Activated gamma-delta T cell (primary cell): ENCODE results near the gene CACNA1F.

ENCODE experiments used
- DNase-seq: peaks from one replicate; lab custom pipeline; 2025; lab: John Stamatoyannopoulos, UW

CACNA1F gene

DNA sequence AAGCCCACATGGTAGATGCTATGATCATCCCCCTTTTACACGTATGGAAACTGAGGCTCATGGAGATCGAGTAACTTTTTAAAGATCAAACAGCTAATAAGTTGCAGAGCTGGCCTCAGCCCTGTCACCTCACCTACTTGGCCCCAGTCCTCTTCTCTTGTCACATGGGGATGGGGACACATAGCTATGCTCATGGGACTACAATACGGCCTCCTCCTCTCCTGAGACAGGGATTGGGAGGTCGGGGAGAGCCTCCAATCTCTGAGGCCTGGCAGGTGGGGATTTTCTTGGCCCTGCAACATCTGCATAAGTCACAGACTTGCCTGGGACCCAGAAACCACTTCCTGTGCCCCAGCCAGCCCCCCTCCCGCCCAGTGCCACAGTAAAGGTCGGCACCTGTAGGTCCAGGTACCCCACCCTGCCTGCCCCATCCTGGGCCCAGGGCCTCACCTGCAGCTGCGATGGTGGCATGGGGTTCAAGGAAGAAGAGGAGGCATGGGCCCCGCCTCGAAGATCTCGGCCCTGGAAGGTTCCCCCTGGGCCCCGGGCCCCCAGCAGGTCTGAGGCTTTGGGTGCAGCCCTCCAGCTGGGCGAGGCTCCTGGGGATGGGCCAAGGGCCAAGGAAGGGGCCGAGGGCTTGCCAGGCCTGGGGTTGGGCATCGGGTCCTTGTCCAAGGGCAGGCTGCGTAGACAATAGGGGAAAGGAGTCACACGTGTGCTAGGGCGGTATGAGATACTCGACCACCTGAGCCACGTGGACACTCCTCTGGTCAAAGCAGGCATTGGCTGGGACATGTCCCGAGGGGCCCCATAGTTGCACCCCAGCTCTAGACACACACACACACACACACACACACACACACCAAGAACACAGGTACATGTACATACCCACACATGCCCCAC is 25.0 kb upstream of the CACNA1F start:
- DNase-seq: no peak

DNA sequence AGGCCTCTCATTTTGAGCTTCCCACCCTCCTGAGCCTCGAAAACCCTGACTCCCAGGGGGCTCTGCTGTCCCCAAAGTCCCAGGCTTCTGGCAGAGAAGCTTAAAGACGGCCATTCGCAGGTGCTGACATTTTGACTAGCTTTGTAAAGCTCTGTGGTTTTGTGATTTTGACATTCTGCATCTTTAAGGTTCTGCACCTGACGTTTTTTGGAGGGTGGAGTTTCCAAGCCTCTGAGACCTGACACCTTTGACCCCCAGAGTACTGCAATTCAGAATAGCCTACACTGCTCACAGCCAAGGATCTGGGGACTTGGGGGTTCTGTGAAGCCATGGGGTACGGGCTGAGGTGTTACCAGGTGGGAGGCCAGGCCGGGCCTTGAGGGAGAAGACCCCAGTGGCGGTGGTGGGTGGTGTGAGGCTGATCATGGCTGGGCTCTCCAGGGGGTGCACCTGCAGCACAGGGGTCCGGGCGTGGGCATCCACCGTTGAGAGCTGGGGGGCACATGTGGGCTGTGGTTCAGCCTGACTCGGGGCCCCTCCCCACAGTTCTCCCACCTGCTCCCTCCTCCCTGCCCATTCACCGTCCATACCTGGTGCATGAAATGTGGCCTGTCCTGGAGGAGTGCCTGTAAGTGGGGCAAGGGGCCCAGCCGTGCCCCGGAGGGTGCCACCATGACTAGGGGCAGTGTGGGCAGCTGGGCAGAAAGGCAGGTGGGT is 24.1 kb upstream of the CACNA1F start:
- no peak for DNase-seq

DNA sequence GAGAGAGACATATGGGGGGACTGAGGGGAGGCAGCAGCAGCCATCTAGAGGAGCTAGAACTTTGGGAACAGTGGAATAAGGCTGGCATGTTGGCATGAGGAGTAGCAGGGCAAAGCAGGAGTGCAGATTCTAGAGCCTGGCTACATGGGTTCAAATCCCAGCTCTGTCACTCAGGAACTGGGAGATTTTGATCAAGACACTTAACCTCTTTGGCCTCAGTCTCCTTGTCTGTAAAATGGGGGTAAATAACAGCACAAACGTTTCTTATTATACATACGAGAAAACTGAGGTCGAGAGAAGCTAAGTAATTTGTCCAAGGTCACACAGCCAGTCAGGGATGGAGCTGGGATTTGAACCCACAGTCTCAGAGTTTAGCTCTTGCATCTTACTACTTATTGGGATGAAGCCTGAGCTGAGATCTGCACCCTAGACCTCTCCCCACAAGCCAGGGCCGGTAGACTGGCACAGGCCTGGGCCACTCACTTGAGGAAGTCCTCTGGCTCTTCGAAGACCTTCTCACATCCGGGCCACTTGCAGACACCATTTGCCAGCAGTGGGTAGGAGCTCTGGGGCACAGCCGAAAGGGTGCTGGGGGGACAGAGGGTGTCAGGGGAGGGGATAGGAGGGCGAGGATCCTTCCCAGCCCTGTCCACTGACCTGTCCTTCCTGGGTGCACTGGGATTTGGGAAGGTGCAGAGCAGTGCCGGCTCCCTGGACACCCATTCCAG is 23.3 kb upstream of the CACNA1F start:
- no peak for DNase-seq

DNA sequence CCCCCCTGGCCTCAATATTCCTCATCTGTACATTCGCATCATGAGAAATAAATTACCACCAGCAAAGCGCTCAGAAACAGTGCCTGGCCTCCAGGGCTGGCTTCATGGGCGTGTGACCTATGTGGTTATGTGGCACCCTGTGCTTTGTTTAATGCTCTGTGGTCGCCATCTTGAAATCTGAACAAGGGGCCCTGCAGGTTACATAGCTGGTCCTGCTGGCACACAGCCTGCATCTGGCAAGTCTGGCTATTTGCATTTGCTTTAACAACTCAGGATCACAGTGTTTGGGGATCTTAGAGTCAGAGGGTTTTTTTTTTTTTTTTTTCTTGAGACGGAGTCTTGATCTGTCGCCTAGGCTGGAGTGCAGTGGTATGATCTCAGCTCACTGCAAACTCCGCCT is 21.5 kb upstream of the CACNA1F start:
- DNase-seq: no peak

DNA sequence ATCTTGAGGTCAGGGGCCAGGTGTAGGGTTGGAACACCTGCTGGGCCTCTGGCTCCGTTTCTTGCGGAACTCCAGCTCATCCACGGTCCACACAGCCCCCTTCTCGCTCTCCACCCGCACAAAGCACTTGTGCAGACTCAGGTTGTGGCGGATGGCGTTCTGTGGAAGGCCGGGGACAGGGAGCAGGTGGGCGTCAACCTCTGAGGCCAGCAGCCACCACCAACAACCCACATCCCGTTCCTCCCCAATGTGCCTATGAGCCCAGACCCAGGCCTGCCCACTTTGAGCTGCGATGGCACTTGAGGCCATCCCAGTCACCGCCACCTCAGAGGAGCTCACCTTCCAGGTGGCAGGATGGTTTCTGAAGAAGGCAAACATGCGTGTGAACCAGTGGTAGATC is 18.2 kb upstream of the CACNA1F start:
- no peak for DNase-seq

DNA sequence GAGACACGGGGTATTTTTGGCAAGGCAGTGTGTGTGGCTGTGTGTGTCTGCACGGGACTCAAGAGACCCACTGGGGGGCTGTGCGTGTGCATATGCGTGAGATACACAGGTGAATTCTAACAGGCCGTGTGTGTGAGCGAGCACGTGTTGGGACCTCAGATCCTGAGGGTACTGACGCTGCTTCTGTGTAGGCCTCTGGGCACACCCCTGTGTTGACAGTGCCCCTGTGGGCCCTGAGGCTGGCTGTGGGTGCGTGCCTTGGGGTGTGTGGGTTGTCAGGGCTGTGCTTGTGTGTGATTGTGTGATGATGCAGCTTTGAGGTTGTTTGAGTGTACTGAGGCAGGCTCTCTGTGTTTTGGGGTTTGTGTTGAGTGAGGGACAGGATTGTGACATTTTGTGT is 17.4 kb upstream of the CACNA1F start:
- no peak for DNase-seq

DNA sequence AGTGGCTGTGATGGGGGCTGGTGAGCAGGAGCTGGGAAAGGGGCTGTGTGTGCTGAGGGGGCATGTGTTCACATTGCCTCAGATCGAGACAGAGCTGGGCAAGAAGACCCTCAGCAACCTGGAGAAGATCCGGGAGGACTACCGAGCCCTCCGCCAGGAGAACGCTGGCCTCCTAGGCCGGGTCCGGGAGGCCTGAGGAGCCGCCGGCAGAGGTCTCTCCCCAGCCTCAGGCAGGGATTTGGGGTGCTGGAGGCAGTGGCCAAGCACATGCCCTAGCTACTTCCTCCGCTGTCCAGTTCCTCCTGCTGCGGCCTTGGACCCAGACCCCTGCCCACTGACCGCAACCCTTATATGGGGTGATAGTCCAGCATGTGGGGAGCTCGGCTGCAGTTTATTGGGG is 16.9 kb upstream of the CACNA1F start:
- no peak for DNase-seq

DNA sequence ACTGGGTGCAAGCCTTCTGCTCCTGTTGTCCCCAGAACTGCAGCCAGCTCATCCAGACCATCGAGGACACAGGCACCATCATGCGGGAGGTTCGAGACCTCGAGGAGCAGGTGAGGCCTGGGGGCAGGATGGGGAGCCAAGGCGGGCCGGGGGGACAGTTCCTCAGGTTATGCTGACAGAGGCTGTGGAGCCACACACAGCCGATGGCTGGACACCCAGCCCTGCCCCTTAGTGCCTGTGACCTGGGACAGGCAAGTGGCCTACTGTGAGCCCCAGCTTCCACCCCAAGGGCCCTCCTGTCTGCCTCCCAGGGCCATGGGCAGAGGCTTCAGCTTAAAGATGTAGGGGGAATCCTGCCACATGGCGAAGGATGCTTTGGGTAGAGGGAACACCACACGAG is 16.5 kb upstream of the CACNA1F start:
- no peak for DNase-seq

DNA sequence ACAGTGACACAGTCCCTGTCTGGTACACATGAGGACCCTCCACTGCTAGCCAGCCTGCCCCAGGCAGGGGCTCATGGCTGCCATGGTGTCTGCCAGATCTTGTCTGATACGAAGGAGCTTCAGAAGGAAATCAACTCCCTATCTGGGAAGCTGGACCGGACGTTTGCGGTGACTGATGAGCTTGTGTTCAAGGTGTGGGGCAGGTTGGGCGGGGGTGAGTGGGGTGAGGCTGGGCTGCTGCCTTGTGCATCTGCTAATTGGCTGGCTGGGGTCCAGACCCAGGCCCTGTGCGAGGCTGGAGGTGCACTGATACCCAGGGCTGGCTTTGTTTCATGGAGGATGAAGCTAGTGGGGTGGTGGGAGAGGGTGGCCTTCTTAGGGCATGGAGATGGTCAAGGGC is 15.9 kb upstream of the CACNA1F start:
- DNase-seq: no peak

DNA sequence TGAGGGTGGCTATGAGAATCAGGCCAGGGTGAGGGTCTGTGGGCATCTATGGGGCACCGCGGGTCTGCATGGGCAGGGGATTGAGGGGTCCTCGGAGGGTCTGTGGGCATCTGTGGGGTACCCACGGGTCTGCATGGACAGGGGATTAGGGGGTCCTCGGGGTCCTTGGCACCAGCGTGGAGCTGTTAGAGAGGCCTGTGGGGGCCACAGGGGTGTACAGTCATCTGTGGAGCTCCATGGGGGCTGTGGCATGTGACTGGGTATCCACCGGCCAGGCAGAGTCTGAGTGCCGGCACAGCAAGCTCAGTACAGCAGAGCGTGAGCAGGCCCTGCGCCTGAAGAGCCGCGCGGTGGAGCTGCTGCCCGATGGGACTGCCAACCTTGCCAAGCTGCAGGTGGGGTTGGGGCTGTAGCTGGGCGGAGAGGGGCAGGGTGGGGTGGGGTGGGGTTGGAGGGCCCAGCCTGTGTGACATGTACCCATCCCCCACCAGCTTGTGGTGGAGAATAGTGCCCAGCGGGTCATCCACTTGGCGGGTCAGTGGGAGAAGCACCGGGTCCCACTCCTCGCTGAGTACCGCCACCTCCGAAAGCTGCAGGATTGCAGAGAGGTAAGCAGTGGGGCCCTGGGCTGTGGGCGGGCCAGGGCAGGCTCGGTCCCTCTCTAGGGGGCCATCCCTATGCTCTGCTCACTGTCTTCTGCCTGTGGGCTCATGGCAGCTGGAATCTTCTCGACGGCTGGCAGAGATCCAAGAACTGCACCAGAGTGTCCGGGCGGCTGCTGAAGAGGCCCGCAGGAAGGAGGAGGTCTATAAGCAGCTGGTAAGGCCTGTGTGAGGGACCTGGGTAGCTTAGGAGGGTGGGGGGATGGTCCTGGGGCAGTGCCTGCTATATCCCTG is 15.0 kb upstream of the CACNA1F start:
- DNase-seq: no peak

DNA sequence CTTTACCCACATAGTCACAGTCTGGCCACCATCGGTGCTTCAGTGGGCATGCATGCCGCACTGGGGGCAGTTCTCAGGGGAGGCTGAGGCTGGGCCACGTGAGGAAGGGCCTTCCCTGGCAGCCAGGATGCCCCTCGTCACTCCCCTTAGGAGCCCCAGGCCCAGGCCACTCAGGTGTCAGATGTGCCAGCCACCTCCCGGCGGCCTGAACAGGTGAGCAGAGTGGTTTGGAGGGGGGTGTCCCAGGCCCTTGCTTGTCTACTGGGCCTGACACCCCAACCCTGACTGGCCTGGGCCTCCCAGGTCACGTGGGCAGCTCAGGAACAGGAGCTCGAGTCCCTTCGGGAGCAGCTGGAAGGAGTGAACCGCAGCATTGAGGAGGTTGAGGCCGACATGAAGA is 14.2 kb upstream of the CACNA1F start:
- DNase-seq: no peak

DNA sequence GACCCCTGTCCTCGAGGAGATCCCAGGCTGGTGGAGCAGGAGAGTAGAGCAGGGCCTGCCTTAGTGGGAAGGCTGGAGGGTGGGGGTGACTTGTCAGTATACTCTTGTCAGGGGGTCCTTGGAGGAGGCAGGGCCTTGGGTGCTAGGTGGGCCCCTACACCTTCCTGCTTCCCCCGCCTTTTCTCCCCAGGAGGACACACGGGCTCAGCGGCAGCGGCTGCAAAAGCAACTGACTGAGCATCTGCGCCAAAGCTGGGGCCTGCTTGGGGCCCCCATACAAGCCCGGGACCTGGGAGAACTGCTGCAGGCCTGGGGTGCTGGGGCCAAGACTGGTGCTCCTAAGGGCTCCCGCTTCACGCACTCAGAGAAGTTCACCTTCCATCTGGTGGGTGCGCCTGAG is 13.4 kb upstream of the CACNA1F start:
- DNase-seq: no peak

DNA sequence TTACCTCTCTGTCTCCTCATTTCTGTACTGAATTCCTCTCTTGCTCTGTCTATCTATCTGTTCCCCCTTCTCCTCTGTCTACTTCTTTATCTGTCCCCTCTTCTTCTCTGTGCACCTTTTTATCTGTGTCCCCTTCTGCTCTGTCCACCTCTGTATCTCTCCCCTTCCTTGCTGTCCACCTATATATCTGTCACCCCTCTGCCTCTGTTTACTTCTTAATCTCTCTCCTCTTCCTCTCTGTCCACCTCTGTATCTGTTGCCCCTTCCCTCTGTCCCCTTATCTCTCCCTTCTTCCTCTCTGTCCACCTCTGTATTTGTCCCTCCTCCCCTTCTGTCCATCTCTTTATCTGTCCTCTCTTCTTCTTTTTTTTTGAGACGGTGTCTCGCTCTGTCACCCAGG is 11.1 kb upstream of the CACNA1F start:
- no peak for DNase-seq

DNA sequence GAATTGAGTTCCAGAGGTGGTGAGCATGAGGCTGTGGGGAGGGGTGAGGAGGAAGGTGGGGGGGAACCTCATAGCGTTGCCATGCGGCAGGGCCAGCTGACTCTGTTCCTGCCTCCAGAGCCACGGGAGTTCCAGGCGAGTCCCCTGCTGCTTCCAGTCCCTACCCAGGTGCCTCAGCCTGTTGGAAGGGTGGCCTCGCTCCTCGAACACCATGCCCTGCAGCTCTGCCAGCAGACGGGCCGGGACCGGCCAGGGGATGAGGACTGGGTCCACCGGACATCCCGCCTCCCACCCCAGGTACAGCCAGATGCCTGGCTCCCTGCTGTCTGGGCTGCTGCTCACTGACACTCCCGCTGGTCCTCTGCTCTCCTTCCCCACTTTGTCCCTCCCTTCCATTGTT is 10.0 kb upstream of the CACNA1F start:
- no peak for DNase-seq

DNA sequence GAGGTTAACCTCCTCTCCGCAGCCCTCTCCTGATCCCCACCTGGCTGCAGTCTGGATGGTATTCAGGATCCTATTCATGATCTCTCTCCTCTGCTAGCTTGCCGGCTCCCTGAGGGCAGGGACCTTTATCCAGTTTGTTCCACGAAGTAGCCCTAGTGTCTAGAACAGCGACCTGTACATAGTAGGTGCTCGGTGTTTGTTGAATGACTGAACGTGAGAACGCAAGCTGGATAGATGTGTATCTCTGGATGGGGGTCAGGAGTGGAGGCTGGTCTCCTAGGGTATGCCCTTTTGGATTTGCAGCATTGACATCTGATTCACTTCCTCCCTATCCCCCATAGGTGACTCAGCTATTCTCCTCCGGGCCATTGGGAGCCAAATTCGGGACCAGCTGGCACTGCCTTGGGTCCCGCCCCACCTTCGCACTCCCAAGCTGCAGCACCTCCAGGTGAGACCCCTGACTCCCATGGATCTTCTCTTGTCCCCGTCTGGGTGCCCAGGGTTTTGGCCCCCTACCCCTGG is 9.5 kb upstream of the CACNA1F start:
- DNase-seq: no peak

DNA sequence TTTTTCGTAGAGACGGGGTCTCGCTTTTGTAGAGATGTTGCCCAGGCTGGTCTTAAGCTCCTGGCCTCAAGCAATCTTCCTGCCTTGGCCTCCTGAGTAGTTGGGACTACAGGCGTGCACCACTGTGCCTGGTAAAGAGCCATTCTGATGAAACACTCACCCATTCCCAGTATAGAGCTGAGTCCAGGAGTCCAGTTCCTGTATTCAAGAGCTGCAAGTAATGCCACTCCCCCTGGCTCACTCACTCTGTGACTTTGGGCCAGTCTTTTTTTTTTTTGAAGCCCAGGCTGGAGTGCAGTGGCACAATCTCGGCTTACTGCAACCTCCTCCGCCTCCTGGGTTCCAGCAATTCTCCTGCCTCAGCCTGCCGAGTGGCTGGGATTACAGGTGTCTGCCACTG is 5.6 kb upstream of the CACNA1F start:
- DNase-seq: no peak

DNA sequence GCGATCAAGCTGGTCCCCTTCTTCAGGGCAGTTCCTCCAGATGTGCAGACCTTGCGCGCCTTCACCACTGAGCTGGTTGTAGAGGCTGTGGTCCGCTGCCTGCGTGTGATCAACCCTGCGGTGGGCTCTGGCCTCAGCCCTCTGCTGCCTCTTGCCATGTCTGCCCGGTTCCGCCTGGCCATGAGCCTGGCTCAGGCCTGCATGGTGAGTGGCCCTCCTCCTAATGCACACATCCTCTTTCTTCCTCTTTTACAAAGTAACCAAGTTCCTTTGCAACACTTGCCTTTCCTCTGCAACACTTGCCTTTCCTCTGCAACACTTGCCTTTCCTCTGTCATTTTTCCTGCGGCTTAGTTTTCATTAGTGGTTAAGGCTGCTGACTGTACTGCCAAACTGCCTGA is 3.9 kb upstream of the CACNA1F start:
- no peak for DNase-seq

DNA sequence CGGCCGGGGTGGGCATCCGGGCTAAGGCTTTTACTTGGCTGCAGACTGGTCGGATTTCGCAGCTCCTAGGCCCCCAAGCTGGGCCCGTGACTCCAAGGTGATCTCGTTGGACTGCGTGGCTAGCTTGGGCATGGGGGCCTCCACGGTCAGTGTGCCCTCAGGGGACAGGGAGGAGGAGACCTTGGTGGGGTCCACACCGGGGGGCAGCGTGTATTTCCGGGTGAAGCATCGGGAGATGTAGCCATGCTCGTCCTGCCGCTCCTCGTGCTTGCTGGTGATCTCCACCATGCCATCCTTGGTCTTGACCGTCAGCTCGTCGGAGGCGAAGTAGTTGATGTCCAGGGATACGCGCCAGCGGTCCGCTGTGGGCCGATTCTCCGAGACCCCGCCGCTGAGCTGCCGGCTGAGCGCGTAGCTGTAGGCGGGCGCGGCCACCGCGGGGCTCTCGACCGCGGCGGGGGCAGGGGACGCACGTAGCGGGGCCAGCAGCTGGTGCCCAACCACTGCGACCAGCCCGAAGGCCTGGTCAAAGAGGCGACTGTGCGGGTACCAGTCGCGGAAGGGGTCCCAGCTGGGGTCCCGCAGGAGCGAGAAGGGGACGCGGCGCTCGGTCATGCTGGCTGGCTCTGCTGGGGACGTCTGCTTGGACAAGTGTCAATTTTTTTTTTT is 881 bp upstream of the CACNA1F start:
- DNase-seq: no peak

DNA sequence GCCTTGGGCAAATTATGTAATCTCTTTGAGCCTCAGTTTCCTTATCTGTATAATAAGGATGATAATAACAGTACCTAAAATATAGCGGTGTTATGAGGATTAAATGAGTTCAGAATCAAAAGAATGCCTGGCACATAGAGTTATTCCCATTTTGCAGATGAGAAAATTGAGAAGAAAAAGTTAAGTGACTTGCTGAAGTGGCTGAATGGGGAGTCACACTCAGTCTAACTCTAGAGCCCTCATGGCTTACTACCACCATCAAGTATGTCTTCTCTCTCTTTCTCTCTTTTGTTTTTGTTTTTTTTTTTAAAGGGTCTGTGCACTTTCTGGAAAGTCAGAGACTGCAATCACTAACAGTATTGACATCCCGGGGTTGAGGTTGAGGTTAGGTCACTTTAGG is 615 bp downstream of the CACNA1F start:
- DNase-seq: no peak

DNA sequence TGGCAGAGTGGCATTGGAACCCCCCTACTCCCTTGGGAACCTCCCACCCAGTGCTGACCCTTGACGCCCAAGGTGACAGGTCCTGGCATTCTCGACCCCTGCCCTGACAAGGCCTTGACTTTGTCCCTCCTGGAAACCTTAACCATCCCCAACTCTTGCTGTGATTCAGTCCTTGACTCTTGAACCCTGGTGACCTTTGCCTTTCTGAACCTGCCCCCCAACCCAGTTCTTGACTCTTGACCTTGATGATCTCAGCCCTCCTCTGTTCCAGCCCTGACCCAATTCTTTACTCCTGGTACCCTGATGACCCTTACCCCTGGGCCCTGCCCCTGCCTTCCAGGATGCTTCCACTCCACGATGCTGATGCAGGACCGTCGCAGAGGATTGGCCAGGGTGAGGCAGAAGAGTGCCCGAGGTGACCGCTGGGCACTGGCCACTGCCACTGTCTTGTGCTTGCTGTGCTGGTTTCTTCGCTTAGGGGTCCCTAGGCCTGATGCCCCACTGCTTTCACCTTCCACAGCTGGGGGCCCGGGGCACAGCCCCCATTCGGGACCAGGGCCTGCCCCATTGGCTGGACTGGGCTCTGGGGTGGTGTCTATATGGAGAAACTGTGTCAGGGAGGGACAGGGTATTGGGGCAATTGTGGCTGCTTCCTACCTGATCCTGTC is 1.7 kb downstream of the CACNA1F start:
- DNase-seq: no peak
